Common myeloid progenitor, CD34-positive (primary cell): Measurements from ENCODE around the gene GLIPR2.
"Not testable (repeated sequence)": the region's sequence is repeated elsewhere in the genome, so short reads cannot be mapped to it uniquely, and the experiment has no call there.

Source experiments
- CTCF ChIA-PET: fragments of 350-600 bp; sonication (Branson Sonifier 250); formaldehyde crosslinking; loops from one replicate; lab custom pipeline; 2021; ENCODE audit warnings: antibody characterized with exemption; lab: Charles Lee
- POLR2A ChIA-PET: fragments of 350-600 bp; sonication (Branson Sonifier 250); formaldehyde crosslinking; loops from one replicate; lab custom pipeline; 2021; ENCODE audit warnings: antibody characterized with exemption; lab: Charles Lee
- DNase-seq, 3 donors: peaks; one replicate each; pipeline versions ENCODE4 v3.0.0 to v3.0.0-alpha.2; 2013
- H3K27ac ChIP-seq, 2 experiments: 1 replicate in 1 of 2; 2 replicates in 1 of 2; pipeline ENCODE4 v1.7.0; 2013; ENCODE audit warnings: inconsistent platforms in 2 of 2, low read length in 2 of 2, mild to moderate bottlenecking in 2 of 2, low read depth in 1 of 2, moderate library complexity in 1 of 2; ENCODE audit not compliant: severe bottlenecking in 2 of 2, insufficient read depth in 1 of 2, poor library complexity in 1 of 2
- H3K27me3 ChIP-seq, 5 experiments: replicated peaks in 2 of 5; 1 replicate in 3 of 5; 2 replicates in 2 of 5; pipeline versions ENCODE4 v1.6.1 to v1.7.0; 2013; ENCODE audit warnings: low read length in 4 of 5, mild to moderate bottlenecking in 2 of 5, moderate library complexity in 2 of 5, inconsistent platforms in 1 of 5; ENCODE audit not compliant: insufficient read depth in 5 of 5, control insufficient read depth in 4 of 5
- H3K36me3 ChIP-seq, 4 experiments: 1 replicate in 2 of 4; 2 replicates in 2 of 4; pipeline versions ENCODE4 v1.6.1 to v1.7.0; 2013; ENCODE audit warnings: low read length in 3 of 4, control low read depth in 1 of 4, mild to moderate bottlenecking in 1 of 4; ENCODE audit not compliant: control insufficient read depth in 4 of 4, insufficient read depth in 4 of 4
- H3K4me1 ChIP-seq, 4 experiments: 1 replicate in 3 of 4; 2 replicates in 1 of 4; pipeline versions ENCODE4 v1.6.1 to v1.7.1; 2013; ENCODE audit warnings: low read length in 3 of 4, mild to moderate bottlenecking in 3 of 4, control low read depth in 1 of 4, inconsistent platforms in 1 of 4, moderate library complexity in 1 of 4; ENCODE audit not compliant: control insufficient read depth in 4 of 4, insufficient read depth in 4 of 4; ENCODE audit errors: control extremely low read depth in 1 of 4
- H3K4me3 ChIP-seq, 7 experiments: 1 replicate in 4 of 7; 2 replicates in 3 of 7; pipeline versions ENCODE4 v1.5.1 to v1.7.0; 2013; ENCODE audit warnings: mild to moderate bottlenecking in 7 of 7, low read length in 6 of 7, moderate library complexity in 6 of 7, inconsistent platforms in 2 of 7, low read depth in 2 of 7, control low read depth in 1 of 7; ENCODE audit not compliant: insufficient read depth in 4 of 7, control insufficient read depth in 1 of 7; ENCODE audit errors: extremely low read depth in 1 of 7
- H3K9me3 ChIP-seq, 5 experiments: 1 replicate in 4 of 5; 2 replicates in 1 of 5; pipeline versions ENCODE4 v1.6.1 to v1.7.1; 2013; ENCODE audit warnings: low read length in 4 of 5, mild to moderate bottlenecking in 2 of 5, inconsistent platforms in 1 of 5, low read depth in 1 of 5, moderate library complexity in 1 of 5; ENCODE audit not compliant: control insufficient read depth in 4 of 5, insufficient read depth in 2 of 5; ENCODE audit errors: control extremely low read depth in 1 of 5
- WGBS: methylation state at CpG from one replicate; pipeline ENCODE4 v1.1.5; 2013; ENCODE audit not compliant: insufficient coverage; 5-methylcytosine and 5-hydroxymethylcytosine counted together

The GLIPR2 gene

DNA sequence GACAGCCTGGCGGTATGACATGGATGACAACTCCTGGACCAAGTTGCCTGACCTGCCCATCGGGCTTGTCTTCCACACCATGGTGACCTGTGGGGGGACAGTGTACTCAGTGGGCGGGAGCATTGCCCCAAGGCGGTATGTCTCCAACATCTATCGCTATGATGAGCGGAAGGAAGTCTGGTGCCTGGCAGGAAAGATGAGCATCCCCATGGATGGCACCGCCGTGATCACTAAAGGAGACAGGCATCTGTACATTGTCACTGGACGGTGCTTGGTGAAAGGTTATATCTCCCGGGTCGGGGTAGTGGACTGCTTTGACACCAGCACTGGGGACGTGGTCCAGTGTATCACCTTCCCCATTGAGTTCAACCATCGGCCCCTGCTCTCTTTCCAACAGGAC, 34.0 kb downstream of the GLIPR2 start:
- ChIA-PET POLR2A (no interaction called here), CTCF (interaction anchor here (0.7 to 13.7 kb wide), 3 partner anchors 19 to 68 kb away, joined by 3 to 214 read pairs (median 20); partner anchors contain the start of gene CLTA)
- DNase-seq, result no peak
- H3K27me3 ChIP-seq, result peaks cover 0 to 3% (median 0%) of the 10 kb centered on the region in 5 experiments
- peaks cover 0 to 10% (median 2%) of the 10 kb centered on the region in 4 experiments for H3K4me1 ChIP-seq
- no peak overlapping the region for H3K27ac ChIP-seq
- H3K4me3 ChIP-seq, result no peak overlapping the region
- no peaks in the 10 kb centered on the region for H3K36me3 ChIP-seq
- no peaks in the 10 kb centered on the region for H3K9me3 ChIP-seq
- WGBS, result 93% methylated on average over 13 of the region's 13 CpGs

- Histone ChIP-seq H3K27ac (no peak overlapping the region), H3K4me3 (no peak overlapping the region), H3K36me3 (no peaks in the 10 kb centered on the region), H3K4me1 (peaks cover 0 to 4% (median 0%) of the 10 kb centered on the region in 4 experiments), H3K27me3 (peaks cover 0 to 2% (median 0%) of the 10 kb centered on the region in 5 experiments), H3K9me3 (no peaks in the 10 kb centered on the region)
- POLR2A ChIA-PET, result no interaction called here
- CTCF ChIA-PET, result interaction anchor here (1.4 to 13.7 kb wide), 3 partner anchors 16 to 104 kb away, joined by 3 to 214 read pairs (median 4); no protein-coding TSS in a partner anchor
- 100% methylated on average over 2 of the region's 2 CpGs for WGBS
- DNase-seq, result no peak
Observed at GRCh38 chr9:36173861-36174260, 37.3 kb downstream of the GLIPR2 start.

DNA sequence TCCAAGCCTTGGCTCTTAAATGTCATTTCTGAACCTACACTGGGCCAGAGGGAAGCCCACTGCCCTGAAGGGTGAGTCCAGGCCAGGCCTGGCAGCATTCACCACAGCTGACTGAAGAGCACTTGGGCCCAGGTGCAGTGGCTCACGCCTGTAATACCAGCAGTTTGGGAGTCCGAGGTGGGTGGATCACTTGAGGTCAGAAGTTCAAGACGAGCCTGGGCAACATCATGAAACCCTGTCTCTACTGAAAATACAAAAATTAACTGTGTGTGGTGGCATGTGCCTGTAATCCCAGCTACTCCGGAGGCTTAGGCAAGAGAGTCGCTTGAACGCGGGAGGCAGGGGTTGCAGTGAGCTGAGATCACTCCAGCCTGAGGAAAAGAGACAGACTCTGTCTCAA, 37.7 kb downstream of the GLIPR2 start:
- 94% methylated on average over 2 of the region's 7 CpGs for WGBS
- Histone ChIP-seq H3K36me3 (no peaks in the 10 kb centered on the region), H3K4me1 (peaks cover 0 to 4% (median 0%) of the 10 kb centered on the region in 4 experiments), H3K9me3 (no peaks in the 10 kb centered on the region), H3K27me3 (no peaks in the 10 kb centered on the region), H3K4me3 (no peak overlapping the region), H3K27ac (no peak overlapping the region)
- CTCF ChIA-PET, result interaction anchor here (1.4 to 13.7 kb wide), 4 partner anchors 7 to 104 kb away, joined by 3 to 214 read pairs (median 8); no protein-coding TSS in a partner anchor
- POLR2A ChIA-PET, result no interaction called here
- DNase-seq, result no peak

GRCh38 chr9:36174731-36175130, 38.2 kb downstream of the GLIPR2 start:
- Histone ChIP-seq H3K4me3 (no peak overlapping the region), H3K9me3 (no peaks in the 10 kb centered on the region), H3K4me1 (peaks cover 0 to 2% (median 0%) of the 10 kb centered on the region in 4 experiments), H3K27ac (no peak overlapping the region), H3K27me3 (no peaks in the 10 kb centered on the region), H3K36me3 (no peaks in the 10 kb centered on the region)
- ChIA-PET CTCF (interaction anchor here (1.4 to 2.2 kb wide), 2 partner anchors 8 to 15 kb away, joined by 3 to 11 read pairs; no protein-coding TSS in a partner anchor), POLR2A (no interaction called here)
- no peak for DNase-seq
- 96% methylated on average over 3 of the region's 3 CpGs for WGBS

GRCh38 chr9:36175209-36175608, 38.7 kb downstream of the GLIPR2 start:
- H3K27ac ChIP-seq, DNase-seq, H3K4me1 ChIP-seq, H3K4me3 ChIP-seq, POLR2A ChIA-PET, H3K9me3 ChIP-seq, H3K36me3 ChIP-seq, H3K27me3 ChIP-seq: not testable (repeated sequence)
- CTCF ChIA-PET, result interaction anchor here (2.2 kb wide), 1 partner anchor 8 kb away, joined by 11 read pairs; no protein-coding TSS in a partner anchor
- WGBS, result 94% methylated on average over 2 of the region's 3 CpGs

- H3K27ac ChIP-seq, H3K4me1 ChIP-seq, H3K9me3 ChIP-seq, DNase-seq, H3K27me3 ChIP-seq, H3K4me3 ChIP-seq, H3K36me3 ChIP-seq: not testable (repeated sequence)
- POLR2A ChIA-PET, result interaction anchor here (0.5 kb wide), 1 partner anchor 11 kb away, joined by 4 read pairs; no protein-coding TSS in a partner anchor
- CTCF ChIA-PET, result interaction anchor here (1.0 to 2.2 kb wide), 3 partner anchors 9 to 74 kb away, joined by 3 to 11 read pairs (median 3); no protein-coding TSS in a partner anchor
- WGBS, result 99% methylated on average over 9 of the region's 10 CpGs
Observed at GRCh38 chr9:36176496-36176895, 40.0 kb downstream of the GLIPR2 start.

GRCh38 chr9:36177571-36177970, 41.0 kb downstream of the GLIPR2 start:
- WGBS, result 96% methylated on average over 2 of the region's 4 CpGs
- POLR2A ChIA-PET, result interaction anchor here (1.2 kb wide), 1 partner anchor 65 kb away, joined by 4 read pairs; no protein-coding TSS in a partner anchor
- Histone ChIP-seq H3K27ac (no peak overlapping the region), H3K27me3 (no peaks in the 10 kb centered on the region), H3K4me1 (no peaks in the 10 kb centered on the region), H3K36me3 (no peaks in the 10 kb centered on the region), H3K4me3 (no peak overlapping the region), H3K9me3 (no peaks in the 10 kb centered on the region)
- DNase-seq, result no peak
- CTCF ChIA-PET, result interaction anchor here (1.0 to 1.7 kb wide), 4 partner anchors 11 to 16 kb away, joined by 3 to 5 read pairs (median 4); partner anchors contain the start of gene CLTA
